ENCODE data around the gene SLC45A1. TPM values are rescaled to one million over a fixed set of nuclear protein-coding genes. Genes with fewer than 3 reads are reported as not detected.

SLC45A1 gene
- total and polyA plus RNA-seq, 12 donors, result 0.53 to 4.1 (median 1.6) TPM

DNA sequence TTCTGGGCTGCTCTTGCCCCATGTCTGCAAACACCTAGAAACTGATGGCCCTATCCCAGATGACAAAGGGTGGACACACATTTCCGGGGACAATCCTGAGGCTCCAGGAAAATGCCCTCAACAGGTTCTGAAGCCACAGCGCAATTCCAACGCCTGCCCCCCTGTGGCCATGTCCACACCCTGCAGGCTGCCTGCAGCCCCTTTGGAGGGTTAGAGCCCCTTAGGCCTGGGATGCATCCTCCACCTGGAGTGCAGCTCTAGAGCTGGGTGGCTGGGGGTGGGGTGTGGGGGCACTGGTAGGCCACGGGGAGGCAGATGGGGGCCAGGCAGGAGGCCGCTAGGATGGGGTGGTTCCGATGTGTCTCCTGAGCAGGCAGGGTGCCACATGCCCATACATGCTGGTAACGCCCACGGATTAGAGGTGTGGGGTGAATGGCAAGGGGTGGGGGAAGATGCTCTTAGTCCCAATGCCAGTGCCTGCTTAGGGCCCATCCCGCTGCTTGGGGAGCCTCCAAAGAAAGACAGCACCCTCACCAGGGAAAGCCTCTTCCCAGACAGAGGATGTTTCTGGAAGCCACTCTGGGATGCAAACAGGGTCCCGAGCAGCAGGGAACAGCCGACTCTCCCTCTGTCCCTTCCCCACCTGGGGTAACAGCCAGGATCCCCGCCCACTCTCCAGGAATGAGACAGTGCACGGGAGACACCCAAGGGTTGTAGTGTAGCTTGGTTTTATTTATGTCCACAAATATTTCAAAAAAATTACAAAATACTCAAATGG, 34.0 kb downstream of the SLC45A1 start:
- H3K36me3 ChIP-seq, result peaks cover 0 to 49% (median 23%) of the 10 kb centered on the region in 9 donors
- H3K4me1 ChIP-seq, result peaks cover 18 to 78% (median 55%) of the 10 kb centered on the region in 9 donors
- intact Hi-C loops (cut with DNase I), result loop anchor here in 5 of 10 donors (5.0 to 10.0 kb wide), 6 partner anchors 63 to 375 kb away; no protein-coding TSS in a partner anchor

DNA sequence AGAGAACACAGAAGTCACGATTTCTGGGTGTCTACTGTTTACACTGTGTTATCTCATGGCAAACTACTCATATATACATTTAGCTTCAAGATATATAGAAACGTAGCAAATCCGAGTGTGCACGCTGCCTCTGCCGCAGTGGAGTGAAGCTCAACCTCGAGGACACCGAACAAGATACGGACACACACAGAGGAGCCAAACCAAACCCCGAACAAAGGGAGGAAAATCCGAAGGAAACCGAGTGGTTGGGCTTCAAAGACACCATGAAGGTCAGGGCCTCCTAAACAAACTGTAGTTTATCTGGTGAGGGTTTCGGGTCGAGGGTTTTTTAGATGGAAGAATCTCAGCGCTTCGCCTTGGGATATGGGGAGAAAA, 34.5 kb downstream of the SLC45A1 start:
- TF ChIP-seq, protein P1, sequence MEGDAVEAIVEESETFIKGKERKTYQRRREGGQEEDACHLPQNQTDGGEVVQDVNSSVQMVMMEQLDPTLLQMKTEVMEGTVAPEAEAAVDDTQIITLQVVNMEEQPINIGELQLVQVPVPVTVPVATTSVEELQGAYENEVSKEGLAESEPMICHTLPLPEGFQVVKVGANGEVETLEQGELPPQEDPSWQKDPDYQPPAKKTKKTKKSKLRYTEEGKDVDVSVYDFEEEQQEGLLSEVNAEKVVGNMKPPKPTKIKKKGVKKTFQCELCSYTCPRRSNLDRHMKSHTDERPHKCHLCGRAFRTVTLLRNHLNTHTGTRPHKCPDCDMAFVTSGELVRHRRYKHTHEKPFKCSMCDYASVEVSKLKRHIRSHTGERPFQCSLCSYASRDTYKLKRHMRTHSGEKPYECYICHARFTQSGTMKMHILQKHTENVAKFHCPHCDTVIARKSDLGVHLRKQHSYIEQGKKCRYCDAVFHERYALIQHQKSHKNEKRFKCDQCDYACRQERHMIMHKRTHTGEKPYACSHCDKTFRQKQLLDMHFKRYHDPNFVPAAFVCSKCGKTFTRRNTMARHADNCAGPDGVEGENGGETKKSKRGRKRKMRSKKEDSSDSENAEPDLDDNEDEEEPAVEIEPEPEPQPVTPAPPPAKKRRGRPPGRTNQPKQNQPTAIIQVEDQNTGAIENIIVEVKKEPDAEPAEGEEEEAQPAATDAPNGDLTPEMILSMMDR (IDR thresholded peaks at IDR 0.05), result no peak
- H3K4me3 ChIP-seq, result no peak overlapping the region
- H3K4me1 ChIP-seq, result peaks cover 18 to 83% (median 61%) of the 10 kb centered on the region in 9 donors
- H3K36me3 ChIP-seq, result peaks cover 0 to 55% (median 28%) of the 10 kb centered on the region in 9 donors
- ATAC-seq (no peak), DNase-seq (no peak)
- peak overlapping the region; percentile 59 to 93 (median 78) for H3K27ac ChIP-seq
- intact Hi-C loops (cut with DNase I), result loop anchor here in 5 of 10 donors (5.0 to 10.0 kb wide), 6 partner anchors 62 to 375 kb away; no protein-coding TSS in a partner anchor
- WGBS, 2 donors, result 50 to 51% methylated on average over 15 of the region's 15 CpGs
- H3K9me3 ChIP-seq, result no peaks in the 10 kb centered on the region
- no peaks in the 10 kb centered on the region for H3K27me3 ChIP-seq

More for the DNA sequence above, 34.0 kb downstream of the SLC45A1 start:
- ATAC-seq (peak in 4 of 8 donors; percentile 1 to 9 (median 4)), DNase-seq (peak in 1 of 2 donors; percentile 36)
- Histone ChIP-seq H3K4me3 (no peak overlapping the region), H3K27me3 (no peaks in the 10 kb centered on the region), H3K27ac (peak overlapping the region in 9 of 10 donors; percentile 59 to 93 (median 80)), H3K9me3 (no peaks in the 10 kb centered on the region)
- TF ChIP-seq, protein P1 (IDR thresholded peaks at IDR 0.05), result peak; percentile 29 to 60 (median 55)
- WGBS, 2 donors, result 68 to 70% methylated on average over 13 of the region's 13 CpGs

DNA sequence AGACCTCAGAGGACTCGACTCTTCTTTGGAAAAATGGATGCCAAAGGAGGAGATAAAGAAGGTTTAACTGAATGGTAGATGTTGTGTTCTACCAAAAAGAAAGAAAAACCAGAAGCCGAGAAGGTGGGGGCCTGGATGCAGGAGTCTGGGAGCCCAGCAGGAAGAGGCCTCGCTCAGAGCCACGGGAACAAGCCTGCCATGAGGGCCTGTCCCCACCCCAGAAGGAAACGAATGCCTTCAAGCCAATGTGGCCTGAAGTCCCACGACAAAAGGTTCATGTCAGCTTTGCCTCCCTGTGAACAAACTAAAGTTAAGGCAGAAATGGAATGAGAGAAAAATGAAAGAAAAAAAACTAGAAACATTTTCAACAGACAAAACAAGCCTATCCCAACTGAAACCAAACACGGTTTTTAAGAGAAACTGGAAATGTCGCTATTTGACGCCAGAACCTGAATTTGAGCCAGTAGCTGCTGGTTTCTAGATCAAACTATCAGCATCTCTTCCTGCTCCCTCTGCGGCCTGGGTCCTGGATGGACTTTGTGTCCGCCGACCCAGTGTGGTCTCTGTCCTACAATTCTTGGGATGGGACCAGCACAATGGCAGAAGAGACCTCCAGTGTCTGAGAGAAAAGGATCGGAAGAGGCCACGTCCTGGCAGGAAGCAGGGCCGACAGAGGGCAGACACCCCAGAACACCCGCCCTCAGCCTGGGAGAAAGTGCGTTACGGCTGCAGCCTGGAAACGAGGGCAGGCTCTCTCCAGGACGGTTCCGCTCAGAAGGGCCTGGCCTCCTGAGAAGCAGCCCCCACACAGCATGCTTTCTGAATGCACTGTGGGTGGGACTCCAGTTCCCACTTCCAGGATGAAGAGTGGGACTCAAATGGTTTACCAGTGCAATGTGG, 35.2 kb downstream of the SLC45A1 start:
- intact Hi-C loops (cut with DNase I), result loop anchor here in 5 of 10 donors (5.0 to 10.0 kb wide), 6 partner anchors 62 to 376 kb away; no protein-coding TSS in a partner anchor
- Histone ChIP-seq H3K4me1 (peaks cover 22 to 84% (median 67%) of the 10 kb centered on the region in 9 donors), H3K27me3 (no peaks in the 10 kb centered on the region), H3K9me3 (no peaks in the 10 kb centered on the region), H3K4me3 (no peak overlapping the region), H3K36me3 (peaks cover 0 to 61% (median 34%) of the 10 kb centered on the region in 9 donors), H3K27ac (peak overlapping the region; percentile 59 to 93 (median 78))
- ATAC-seq (peak in 6 of 8 donors; percentile 8 to 50 (median 26)), DNase-seq (peak in 1 of 2 donors; percentile 31)
- whole genome bisulfite sequencing, 2 donors, result 37 to 41% methylated on average over 21 of the region's 21 CpGs
- TF ChIP-seq, protein P1 (IDR thresholded peaks at IDR 0.05), result peak in 4 of 9 donors; percentile 5 to 18 (median 14)

DNA sequence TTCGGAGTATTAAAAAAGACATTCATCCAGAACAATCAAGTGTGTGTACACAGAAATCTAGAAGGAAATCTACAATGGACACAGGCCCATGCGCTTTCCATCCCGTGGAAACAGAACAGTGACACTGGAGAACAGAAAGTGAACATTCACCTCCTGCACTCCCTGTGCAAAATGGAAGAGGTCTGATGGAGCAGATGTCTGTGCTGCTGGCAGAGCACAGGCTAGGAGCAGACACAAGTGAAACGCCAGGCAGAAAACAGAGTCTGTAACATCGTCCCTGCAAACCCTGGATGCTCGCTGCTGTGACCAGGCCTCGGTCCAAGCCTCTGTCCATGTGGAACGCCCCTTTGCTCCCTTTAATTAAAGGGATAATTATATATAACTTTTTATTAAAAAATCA, 36.1 kb downstream of the SLC45A1 start:
- Histone ChIP-seq H3K27me3 (no peaks in the 10 kb centered on the region), H3K4me1 (peaks cover 22 to 81% (median 63%) of the 10 kb centered on the region in 9 donors), H3K4me3 (no peak overlapping the region), H3K27ac (peak overlapping the region in 9 of 10 donors; percentile 66 to 93 (median 80)), H3K36me3 (peaks cover 0 to 70% (median 43%) of the 10 kb centered on the region in 9 donors), H3K9me3 (no peaks in the 10 kb centered on the region)
- intact Hi-C loops (cut with DNase I), result loop anchor here in 5 of 10 donors (5.0 to 10.0 kb wide), 6 partner anchors 61 to 377 kb away; no protein-coding TSS in a partner anchor
- TF ChIP-seq, protein P1 (IDR thresholded peaks at IDR 0.05), result no peak
- whole genome bisulfite sequencing, 2 donors, result 73 to 77% methylated on average over 8 of the region's 8 CpGs
- DNase-seq (no peak), ATAC-seq (no peak)
